Fibroblast of lung (primary cell): ENCODE measurements around the gene CCAR1.

Experiments
- CTCF ChIP-seq, 2 donors: IDR thresholded peaks in 1 of 2; conservative IDR thresholded peaks in 1 of 2; 1 replicate in 1 of 2; 2 replicates in 1 of 2; pipeline ENCODE4 v1.5.1; 2011 to 2012; ENCODE audit warnings: low read length in 2 of 2, control low read depth in 1 of 2, inconsistent platforms in 1 of 2, low read depth in 1 of 2, mild to moderate bottlenecking in 1 of 2
- EZH2 ChIP-seq: IDR thresholded peaks from 2 replicates; pipeline ENCODE4 v1.5.1; 2012; ENCODE audit warnings: low read length, control low read depth, mild to moderate bottlenecking; ENCODE audit errors: missing control alignments

- TF ChIP-seq CTCF (conservative IDR thresholded peaks at IDR 0.05 in 1 of 2, IDR thresholded peaks at IDR 0.05 in 1 of 2; ENCODE audit: low read depth in 1 of 2, low read length in 2 of 2) (no peak), EZH2 (no peak)
Observed at GRCh38 chr10:68787813-68788212, 66.8 kb downstream of the CCAR1 start.
